HFFc6 (cell line): Measurements from ENCODE around the gene PTPN14. TPM values are rescaled to one million over a fixed set of nuclear protein-coding genes. Genes with fewer than 3 reads are reported as not detected.

ENCODE experiments used
- DNase-seq: peaks from one replicate; pipeline ENCODE4 v3.0.0-alpha.2; 2018
- H3K27ac Mint-ChIP-seq: 2 replicates; pipeline ENCODE4 v1.8.0; 2020; ENCODE audit warnings: mild to moderate bottlenecking, mixed read lengths
- H3K27me3 Mint-ChIP-seq: 2 replicates; pipeline ENCODE4 v1.8.0; 2021; ENCODE audit warnings: mild to moderate bottlenecking, moderate library complexity, mixed read lengths; ENCODE audit not compliant: insufficient read depth
- H3K36me3 Mint-ChIP-seq: 2 replicates; pipeline ENCODE4 v1.8.0; 2021; ENCODE audit warnings: low read depth, mixed read lengths
- H3K4me1 Mint-ChIP-seq: 2 replicates; pipeline ENCODE4 v1.8.0; 2020; ENCODE audit warnings: low read depth, mixed read lengths
- H3K4me3 Mint-ChIP-seq: 2 replicates; pipeline ENCODE4 v1.8.0; 2020; ENCODE audit warnings: mild to moderate bottlenecking, moderate library complexity, mixed read lengths
- H3K9me3 Mint-ChIP-seq: 2 replicates; pipeline ENCODE4 v1.8.0; 2020; ENCODE audit warnings: mild to moderate bottlenecking, mixed read lengths
- total RNA-seq, 6 experiments: library from RNA; stranded (reverse); fragmentation: NEBNext Ultra II Directional; extraction: Animal tissue kit (Norgen Biotek cat#: 25700); gene quantifications; 2 replicates in 1 of 6; 3 replicates in 5 of 6; pipeline ENCODE4 v1.2.3, GENCODE V29; 2021
- TF ChIP-seq, protein P1 (sequence below): fragments of 200-600 bp; sonication (generic); IDR thresholded peaks from 2 replicates; pipeline ENCODE4 v1.5.0; 2021; ENCODE audit warnings: antibody characterized with exemption, mild to moderate bottlenecking

The PTPN14 gene
- total RNA-seq, 6 experiments from 2014 or later, result 93.6 to 140 (median 106) TPM

DNA sequence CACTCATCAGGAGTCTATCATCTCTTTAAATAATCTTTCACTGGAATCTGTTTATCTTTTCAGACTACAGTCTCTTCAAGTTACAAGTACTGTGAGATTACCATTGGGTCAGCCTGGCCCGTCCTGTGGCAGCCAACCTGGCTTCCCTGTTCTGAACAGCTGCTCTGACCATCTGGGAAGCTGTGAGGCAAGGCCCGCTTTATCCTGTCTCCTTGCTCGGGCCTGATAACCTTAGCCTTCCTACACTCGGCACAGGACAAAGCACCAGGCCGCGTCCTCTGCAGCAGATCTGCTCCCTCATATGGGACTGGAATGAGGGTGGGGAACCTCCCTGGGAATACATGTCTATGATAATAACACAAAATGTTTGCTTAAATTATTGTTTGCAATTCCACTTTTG, 113.3 kb downstream of the PTPN14 start:
- Mint-ChIP-seq H3K9me3 (no peaks in the 10 kb centered on the region), H3K36me3 (peaks cover 46% of the 10 kb centered on the region), H3K27me3 (peaks cover 3% of the 10 kb centered on the region), H3K27ac (peak overlapping the region; percentile 96), H3K4me1 (peaks cover 52% of the 10 kb centered on the region), H3K4me3 (no peak overlapping the region)
- no peak for DNase-seq
- TF ChIP-seq, protein P1, sequence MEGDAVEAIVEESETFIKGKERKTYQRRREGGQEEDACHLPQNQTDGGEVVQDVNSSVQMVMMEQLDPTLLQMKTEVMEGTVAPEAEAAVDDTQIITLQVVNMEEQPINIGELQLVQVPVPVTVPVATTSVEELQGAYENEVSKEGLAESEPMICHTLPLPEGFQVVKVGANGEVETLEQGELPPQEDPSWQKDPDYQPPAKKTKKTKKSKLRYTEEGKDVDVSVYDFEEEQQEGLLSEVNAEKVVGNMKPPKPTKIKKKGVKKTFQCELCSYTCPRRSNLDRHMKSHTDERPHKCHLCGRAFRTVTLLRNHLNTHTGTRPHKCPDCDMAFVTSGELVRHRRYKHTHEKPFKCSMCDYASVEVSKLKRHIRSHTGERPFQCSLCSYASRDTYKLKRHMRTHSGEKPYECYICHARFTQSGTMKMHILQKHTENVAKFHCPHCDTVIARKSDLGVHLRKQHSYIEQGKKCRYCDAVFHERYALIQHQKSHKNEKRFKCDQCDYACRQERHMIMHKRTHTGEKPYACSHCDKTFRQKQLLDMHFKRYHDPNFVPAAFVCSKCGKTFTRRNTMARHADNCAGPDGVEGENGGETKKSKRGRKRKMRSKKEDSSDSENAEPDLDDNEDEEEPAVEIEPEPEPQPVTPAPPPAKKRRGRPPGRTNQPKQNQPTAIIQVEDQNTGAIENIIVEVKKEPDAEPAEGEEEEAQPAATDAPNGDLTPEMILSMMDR, result no peak

DNA sequence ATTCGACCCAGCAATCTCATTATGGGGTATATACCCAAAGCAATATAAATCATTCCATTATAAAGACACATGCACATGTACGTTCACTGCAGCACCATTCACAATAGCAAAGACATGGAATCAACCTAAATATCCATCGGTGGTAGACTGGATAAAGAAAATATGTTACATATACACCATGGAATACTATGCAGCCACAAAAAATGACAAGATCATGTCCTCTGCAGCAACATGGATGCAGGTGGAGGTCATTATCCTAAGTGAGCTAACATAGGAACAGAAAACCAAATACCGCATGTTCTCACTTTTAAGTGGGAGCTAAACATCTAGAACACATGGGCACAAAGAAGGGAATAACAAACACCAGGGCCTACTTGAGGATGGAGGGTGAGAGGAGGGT, 115.5 kb downstream of the PTPN14 start:
- TF ChIP-seq, protein P1, result no peak
- Mint-ChIP-seq H3K27ac (no peak overlapping the region), H3K27me3 (no peaks in the 10 kb centered on the region; the same call in none of the 2 replicates), H3K9me3 (no peaks in the 10 kb centered on the region), H3K36me3 (peaks cover 53% of the 10 kb centered on the region), H3K4me1 (peaks cover 49% of the 10 kb centered on the region), H3K4me3 (no peak overlapping the region)
- DNase-seq, result no peak

DNA sequence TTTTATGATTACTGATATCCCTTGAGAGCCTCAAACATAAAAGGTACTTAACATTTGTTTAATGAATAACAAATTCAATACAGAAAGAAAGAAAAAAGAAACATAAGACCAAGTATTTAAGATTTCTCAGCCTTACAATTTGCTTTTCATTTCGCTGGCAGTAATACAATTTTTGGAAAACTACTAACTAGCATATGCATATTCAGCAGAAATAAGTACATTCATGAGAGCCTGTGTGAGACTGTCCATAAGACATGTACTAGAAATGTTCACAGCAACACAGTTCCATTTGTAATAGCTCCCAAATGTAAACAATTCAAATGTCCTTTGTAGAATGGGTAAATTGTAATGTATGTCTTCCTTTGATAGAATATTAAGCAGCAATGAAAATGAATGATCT, 119.2 kb downstream of the PTPN14 start:
- Mint-ChIP-seq H3K4me1 (peaks cover 50% of the 10 kb centered on the region), H3K9me3 (no peaks in the 10 kb centered on the region), H3K27me3 (no peaks in the 10 kb centered on the region; the same call in 1 of the 2 replicates), H3K27ac (no peak overlapping the region), H3K36me3 (peaks cover 48% of the 10 kb centered on the region), H3K4me3 (no peak overlapping the region)
- TF ChIP-seq, protein P1, result no peak
- DNase-seq, result no peak

DNA sequence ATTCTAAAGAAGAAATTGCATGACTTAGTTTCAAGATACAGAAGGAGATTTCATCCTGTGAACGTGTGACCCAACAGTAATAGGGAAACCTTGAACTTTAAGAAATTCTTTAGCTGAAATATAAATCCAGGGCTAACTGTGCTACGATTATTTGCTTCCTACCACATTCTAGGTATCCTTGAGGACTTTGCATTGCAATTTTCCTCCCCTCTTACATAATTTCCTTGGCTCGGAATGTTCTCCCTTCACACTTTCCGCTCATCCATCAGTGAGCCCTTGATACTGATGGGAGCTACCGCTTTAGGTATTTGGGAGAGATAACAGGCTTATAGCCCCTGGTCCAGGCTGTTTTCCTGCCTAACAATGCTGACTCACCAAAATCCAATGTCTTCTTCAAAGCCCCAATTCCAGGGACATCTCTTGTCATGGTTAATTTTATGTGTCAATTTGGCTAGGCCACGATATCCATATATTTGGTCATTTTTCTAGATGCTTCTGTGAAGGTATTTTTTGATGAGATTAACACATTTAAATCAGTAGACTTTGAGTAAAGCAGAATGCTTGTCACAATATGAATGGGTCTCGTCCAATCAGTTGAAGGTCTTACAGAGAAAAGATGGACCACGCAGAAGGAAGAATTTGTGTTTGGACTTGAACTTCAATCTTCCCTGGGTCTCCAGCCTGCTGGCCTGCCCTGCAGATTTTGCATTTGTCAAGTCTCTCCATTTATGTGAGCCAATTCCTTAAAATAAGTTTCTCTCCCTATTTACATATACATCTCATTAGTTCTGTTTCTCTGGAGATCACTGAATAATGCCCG, 121.2 kb downstream of the PTPN14 start:
- Mint-ChIP-seq H3K27ac (peak overlapping the region; percentile 95), H3K27me3 (no peaks in the 10 kb centered on the region; the same call in 1 of the 2 replicates), H3K4me3 (no peak overlapping the region), H3K9me3 (no peaks in the 10 kb centered on the region), H3K36me3 (peaks cover 41% of the 10 kb centered on the region), H3K4me1 (peaks cover 71% of the 10 kb centered on the region)
- no peak for DNase-seq
- TF ChIP-seq, protein P1, result no peak

DNA sequence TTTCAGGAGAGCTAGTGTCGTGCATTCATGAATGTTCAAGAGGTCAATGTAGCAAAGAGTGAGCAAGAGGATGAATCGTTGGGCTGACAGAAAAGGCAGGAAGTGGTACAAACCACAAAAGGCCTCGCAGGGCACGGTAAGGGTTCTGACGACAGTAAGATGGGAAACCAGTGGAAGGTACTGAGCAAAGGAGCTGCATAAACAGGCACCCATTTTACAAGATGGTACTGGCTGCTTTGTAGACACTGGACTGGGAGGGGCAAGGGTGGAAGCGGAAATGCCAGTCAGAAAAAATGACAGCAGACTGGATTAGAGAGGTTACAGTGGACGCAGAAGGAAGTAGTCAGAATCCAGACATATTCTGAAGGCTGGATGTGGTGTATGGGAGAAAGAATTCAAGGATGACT, 123.5 kb downstream of the PTPN14 start:
- Mint-ChIP-seq H3K4me3 (peak overlapping the region; percentile 77), H3K4me1 (peaks cover 79% of the 10 kb centered on the region), H3K9me3 (no peaks in the 10 kb centered on the region), H3K27me3 (no peaks in the 10 kb centered on the region; the same call in 1 of the 2 replicates), H3K27ac (peak overlapping the region; percentile 95), H3K36me3 (peaks cover 34% of the 10 kb centered on the region)
- TF ChIP-seq, protein P1, result no peak
- peak; percentile 97 for DNase-seq
